Keratinocyte (primary cell): ENCODE measurements around the gene LRRC7.

Source experiments
- CTCF ChIP-seq, 3 experiments: IDR thresholded peaks in 1 of 3; conservative IDR thresholded peaks in 1 of 3; optimal IDR thresholded peaks in 1 of 3; 2 replicates in 2 of 3; 3 replicates in 1 of 3; pipeline versions ENCODE3 to v1.5.1; 2011; ENCODE audit warnings: low read length in 3 of 3, mild to moderate bottlenecking in 3 of 3, moderate library complexity in 2 of 3, control low read depth in 1 of 3, inconsistent platforms in 1 of 3; ENCODE audit not compliant: insufficient read depth in 2 of 3; ENCODE audit errors: extremely low read depth in 1 of 3
- EZH2 ChIP-seq: IDR thresholded peaks from one replicate; pipeline ENCODE4 v1.6.1; 2012; ENCODE audit warnings: inconsistent platforms, mild to moderate bottlenecking, low read length, moderate library complexity

GRCh38 chr1:69738458-69739250, 170.9 kb downstream of the LRRC7 start:
- TF ChIP-seq CTCF (optimal IDR thresholded peaks at IDR 0.05 in 1 of 3, IDR thresholded peaks at IDR 0.05 in 1 of 3, conservative IDR thresholded peaks at IDR 0.05 in 1 of 3; ENCODE audit: extremely low read depth in 1 of 3, insufficient read depth in 2 of 3, low read length in 3 of 3): no peak
- no peak for TF ChIP-seq EZH2
